CD4-positive, alpha-beta T cell (primary cell): ENCODE measurements around the gene ISYNA1. TPM values are rescaled to one million over a fixed set of nuclear protein-coding genes. Genes with fewer than 3 reads are reported as not detected.

Experiments used
- ATAC-seq: fragments of 200-7000 bp; cut with Tn5 transposase; one replicate; pipeline ENCODE4 v1.10.0; 2022; ENCODE audit warnings: mild to moderate bottlenecking; ENCODE audit not compliant: poor library complexity
- CTCF ChIA-PET: fragments of 350-600 bp; sonication (Branson Sonifier 250); formaldehyde crosslinking; loops from one replicate; lab custom pipeline; 2021; ENCODE audit warnings: antibody characterized with exemption, inconsistent platforms; lab: Charles Lee
- POLR2A ChIA-PET: fragments of 350-600 bp; sonication (Branson Sonifier 250); formaldehyde crosslinking; loops from one replicate; lab custom pipeline; 2021; ENCODE audit warnings: antibody characterized with exemption, inconsistent platforms; lab: Charles Lee
- DNase-seq, 14 experiments: peaks; one replicate each; pipeline ENCODE4 v3.0.0-alpha.2; 2013 to 2020; ENCODE audit warnings: mixed read lengths in 2 of 14
- H3K27ac ChIP-seq, 2 donors: one replicate each; pipeline versions ENCODE4 v1.5.1 to v1.7.0; 2013; ENCODE audit warnings: low read length in 2 of 2, low read depth in 1 of 2, mild to moderate bottlenecking in 1 of 2
- H3K27me3 ChIP-seq, 2 experiments: 1 replicate in 1 of 2; 2 replicates in 1 of 2; pipeline versions ENCODE4 v1.6.1 to v1.7.0; 2013; ENCODE audit warnings: low read length in 2 of 2, control low read depth in 1 of 2, mild to moderate bottlenecking in 1 of 2, moderate library complexity in 1 of 2; ENCODE audit not compliant: insufficient read depth in 2 of 2, control insufficient read depth in 1 of 2
- H3K36me3 ChIP-seq: one replicate; pipeline ENCODE4 v1.6.1; 2013; ENCODE audit warnings: low read length, control low read depth; ENCODE audit not compliant: insufficient read depth
- H3K4me1 ChIP-seq: one replicate; pipeline ENCODE4 v1.6.1; 2013; ENCODE audit warnings: low read length, control low read depth; ENCODE audit not compliant: insufficient read depth
- H3K4me3 ChIP-seq: one replicate; pipeline ENCODE4 v1.5.1; 2013; ENCODE audit warnings: mild to moderate bottlenecking, low read length, moderate library complexity
- H3K9me3 ChIP-seq, 2 experiments: 1 replicate in 1 of 2; 2 replicates in 1 of 2; pipeline versions ENCODE4 v1.6.1 to v1.7.0; 2013; ENCODE audit warnings: low read length in 2 of 2, mild to moderate bottlenecking in 2 of 2, control low read depth in 1 of 2, moderate library complexity in 1 of 2; ENCODE audit not compliant: control insufficient read depth in 1 of 2, insufficient read depth in 1 of 2
- H3K27ac Mint-ChIP-seq: one replicate; pipeline ENCODE4 v1.8.0; 2020; ENCODE audit warnings: mixed read lengths
- H3K27me3 Mint-ChIP-seq: one replicate; pipeline ENCODE4 v1.8.0; 2021; ENCODE audit warnings: mixed read lengths
- H3K36me3 Mint-ChIP-seq: one replicate; pipeline ENCODE4 v1.8.0; 2021; ENCODE audit warnings: low read depth, mixed read lengths
- H3K4me1 Mint-ChIP-seq: one replicate; pipeline ENCODE4 v1.8.0; 2021; ENCODE audit warnings: low read depth, mixed read lengths
- H3K4me3 Mint-ChIP-seq: one replicate; pipeline ENCODE4 v1.8.0; 2020; ENCODE audit warnings: mild to moderate bottlenecking, mixed read lengths
- H3K9me3 Mint-ChIP-seq: one replicate; pipeline ENCODE4 v1.8.0; 2020; ENCODE audit warnings: mixed read lengths
- intact Hi-C, 2 experiments: fragments of 100-400 bp; cut with DNase I in 1 of 2; cut with micrococcal nuclease in 1 of 2; formaldehyde crosslinking; loops; one replicate each; pipeline versions ENCODE4 v1.15.1 to v1.9.0; 2023 to 2025; cut with DNase I, micrococcal nuclease
- total RNA-seq, 174 experiments: library from RNA in 2 of 174; stranded (reverse) in 2 of 174; gene quantifications; one replicate each; pipeline ENCODE4 v1.2.3 and lab custom pipeline; 2021 to 2026
- TF ChIP-seq, protein P1 (sequence below): fragments of 200-600 bp; IDR thresholded peaks from one replicate; pipeline ENCODE4 v1.8.0; 2022; ENCODE audit warnings: antibody characterized with exemption, mild to moderate bottlenecking

Gene ISYNA1
- total RNA-seq, 2 experiments from 2014 or later, result 34.1 to 41.3 TPM

DNA sequence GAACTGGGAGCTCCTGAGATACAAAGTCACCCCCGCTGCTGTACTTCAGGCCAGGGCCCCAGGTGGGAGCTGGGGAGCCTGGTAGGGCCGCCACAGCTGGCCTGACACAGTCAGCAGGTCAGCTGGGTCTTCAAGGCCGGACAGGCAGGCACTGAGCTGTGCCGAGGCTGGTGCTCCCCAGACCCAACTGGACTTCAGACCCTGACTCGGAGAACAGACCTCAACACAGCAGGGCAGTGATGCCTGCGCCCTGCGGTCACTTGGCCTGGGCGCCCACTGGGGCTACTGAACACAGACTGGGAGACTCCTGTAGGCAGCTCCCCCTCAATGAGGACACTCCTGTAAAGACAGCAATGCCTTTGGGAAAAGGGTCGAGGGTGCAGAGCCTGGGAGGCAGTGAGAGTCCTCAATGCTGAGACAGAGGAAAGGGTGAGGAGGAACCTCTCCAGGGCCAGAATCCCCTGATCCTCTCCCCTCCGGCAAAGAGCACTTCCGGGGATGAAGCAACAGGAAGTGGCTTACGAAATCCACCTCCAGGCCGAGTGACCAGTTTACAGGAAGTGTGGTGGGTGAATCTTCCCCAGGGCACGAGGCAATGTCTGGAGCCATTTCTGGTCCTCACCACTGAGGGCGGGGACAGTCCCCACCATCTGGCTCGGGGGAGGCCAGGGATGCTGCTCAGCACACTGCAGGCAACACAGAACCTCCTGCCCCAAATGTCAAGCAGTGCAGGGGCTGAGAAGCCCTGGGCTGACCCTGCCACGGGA lies 40.8 kb upstream of the ISYNA1 start:
- POLR2A ChIA-PET, result no interaction called here
- ATAC-seq (peak; percentile 45), DNase-seq (peak in 9 of 14 experiments; percentile 15 to 87 (median 41))
- Mint-ChIP-seq H3K4me3 (peak overlapping the region; percentile 34), H3K9me3 (no peaks in the 10 kb centered on the region), H3K27ac (peak overlapping the region; percentile 77), H3K27me3 (no peaks in the 10 kb centered on the region), H3K36me3 (no peaks in the 10 kb centered on the region), H3K4me1 (peaks cover 69% of the 10 kb centered on the region)
- H3K4me3 ChIP-seq, result no peak overlapping the region
- TF ChIP-seq, protein P1, sequence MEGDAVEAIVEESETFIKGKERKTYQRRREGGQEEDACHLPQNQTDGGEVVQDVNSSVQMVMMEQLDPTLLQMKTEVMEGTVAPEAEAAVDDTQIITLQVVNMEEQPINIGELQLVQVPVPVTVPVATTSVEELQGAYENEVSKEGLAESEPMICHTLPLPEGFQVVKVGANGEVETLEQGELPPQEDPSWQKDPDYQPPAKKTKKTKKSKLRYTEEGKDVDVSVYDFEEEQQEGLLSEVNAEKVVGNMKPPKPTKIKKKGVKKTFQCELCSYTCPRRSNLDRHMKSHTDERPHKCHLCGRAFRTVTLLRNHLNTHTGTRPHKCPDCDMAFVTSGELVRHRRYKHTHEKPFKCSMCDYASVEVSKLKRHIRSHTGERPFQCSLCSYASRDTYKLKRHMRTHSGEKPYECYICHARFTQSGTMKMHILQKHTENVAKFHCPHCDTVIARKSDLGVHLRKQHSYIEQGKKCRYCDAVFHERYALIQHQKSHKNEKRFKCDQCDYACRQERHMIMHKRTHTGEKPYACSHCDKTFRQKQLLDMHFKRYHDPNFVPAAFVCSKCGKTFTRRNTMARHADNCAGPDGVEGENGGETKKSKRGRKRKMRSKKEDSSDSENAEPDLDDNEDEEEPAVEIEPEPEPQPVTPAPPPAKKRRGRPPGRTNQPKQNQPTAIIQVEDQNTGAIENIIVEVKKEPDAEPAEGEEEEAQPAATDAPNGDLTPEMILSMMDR, result no peak
- H3K36me3 ChIP-seq, result peaks cover 9% of the 10 kb centered on the region
- CTCF ChIA-PET, result no interaction called here
- no peaks in the 10 kb centered on the region for H3K27me3 ChIP-seq
- H3K9me3 ChIP-seq, result no peaks in the 10 kb centered on the region
- intact Hi-C loops, result no loop called here
- peak overlapping the region; percentile 57 to 72 for H3K27ac ChIP-seq
- peaks cover 91% of the 10 kb centered on the region for H3K4me1 ChIP-seq

DNA sequence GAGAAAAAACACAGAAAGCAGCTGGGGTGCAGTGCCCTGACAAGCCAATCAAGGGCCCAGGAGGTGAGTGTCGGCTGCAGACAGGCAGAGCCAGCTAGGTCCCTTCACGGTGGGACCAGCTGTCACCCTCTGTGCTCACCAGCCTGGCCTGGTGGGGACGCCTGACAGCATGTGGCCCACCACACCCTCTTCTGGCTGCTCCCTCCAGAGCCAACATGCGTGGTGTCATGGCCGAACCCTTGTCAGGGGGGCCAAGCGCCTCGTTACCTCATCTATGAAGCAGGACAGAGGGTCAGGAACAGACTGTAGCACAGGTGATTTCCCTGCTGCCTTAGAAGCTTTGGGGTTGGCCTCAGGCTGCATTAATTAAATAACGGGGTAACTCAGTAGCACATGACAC lies 40.0 kb upstream of the ISYNA1 start:
- CTCF ChIA-PET, result no interaction called here
- POLR2A ChIA-PET, result no interaction called here
- no peak overlapping the region for H3K4me3 ChIP-seq

DNA sequence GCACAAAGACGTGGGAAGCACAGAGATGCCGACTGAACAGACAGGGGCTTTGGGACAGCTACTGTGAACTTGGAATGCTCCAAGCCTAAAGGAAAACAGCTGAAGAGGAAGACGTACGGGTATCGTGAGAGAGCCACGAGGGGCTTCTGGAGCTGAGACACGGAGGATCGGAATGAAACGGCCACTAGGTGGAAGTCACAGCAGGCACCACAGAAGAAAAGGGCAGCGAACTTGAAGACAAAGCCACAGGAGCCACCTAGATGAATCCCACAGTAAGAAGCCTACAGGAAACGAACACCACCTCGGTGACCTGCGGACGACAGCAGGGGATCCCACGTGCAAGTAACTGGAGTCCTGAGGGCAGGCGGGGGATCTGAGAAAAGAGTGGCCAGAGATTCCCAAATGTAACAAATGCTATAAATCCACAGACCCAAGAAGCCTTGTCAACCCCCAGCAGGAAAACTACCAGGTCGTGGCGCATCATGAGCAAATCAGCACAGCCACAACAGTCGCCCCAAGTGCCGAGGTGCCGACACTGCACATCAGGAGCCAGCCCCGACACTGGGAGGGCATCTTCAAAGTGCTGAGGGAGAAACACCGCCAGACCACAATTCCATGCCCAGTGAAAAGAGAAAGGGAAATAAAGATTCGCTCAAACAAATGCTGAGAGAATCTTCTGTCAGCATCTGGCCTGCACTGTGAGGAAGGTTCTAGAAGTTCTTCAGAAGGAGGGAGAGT lies 39.3 kb upstream of the ISYNA1 start:
- peaks cover 66% of the 10 kb centered on the region for H3K4me1 Mint-ChIP-seq
- ATAC-seq, result no peak
- H3K4me3 Mint-ChIP-seq, result peak overlapping the region; percentile 57
- H3K36me3 ChIP-seq, result peaks cover 20% of the 10 kb centered on the region
- H3K36me3 Mint-ChIP-seq, result peaks cover 1% of the 10 kb centered on the region
- H3K9me3 ChIP-seq, result no peaks in the 10 kb centered on the region
- intact Hi-C loops, result no loop called here
- H3K27ac ChIP-seq, result peak overlapping the region in 1 of 2 donors; percentile 41
- H3K4me3 ChIP-seq, result no peak overlapping the region
- ChIA-PET POLR2A (no interaction called here), CTCF (interaction anchor here (1.3 kb wide), 1 partner anchor 19 kb away, joined by 3 read pairs; no protein-coding TSS in a partner anchor)
- H3K9me3 Mint-ChIP-seq, result no peaks in the 10 kb centered on the region
- H3K27ac Mint-ChIP-seq, result peak overlapping the region; percentile 70
- no peaks in the 10 kb centered on the region for H3K27me3 Mint-ChIP-seq
- TF ChIP-seq, protein P1, result no peak
- DNase-seq, result peak in 4 of 14 experiments; percentile 14 to 68 (median 44)
- no peaks in the 10 kb centered on the region for H3K27me3 ChIP-seq
- H3K4me1 ChIP-seq, result peaks cover 88% of the 10 kb centered on the region

More for the DNA sequence above, 40.0 kb upstream of the ISYNA1 start:
- intact Hi-C loops, result no loop called here
- peaks cover 69% of the 10 kb centered on the region for H3K4me1 Mint-ChIP-seq
- no peak overlapping the region for H3K4me3 Mint-ChIP-seq
- H3K27me3 Mint-ChIP-seq, result no peaks in the 10 kb centered on the region
- no peaks in the 10 kb centered on the region for H3K27me3 ChIP-seq
- H3K9me3 Mint-ChIP-seq, result no peaks in the 10 kb centered on the region
- TF ChIP-seq, protein P1, result no peak
- no peak for ATAC-seq
- peak overlapping the region; percentile 70 for H3K27ac Mint-ChIP-seq
- peak overlapping the region; percentile 57 to 72 for H3K27ac ChIP-seq
- no peaks in the 10 kb centered on the region for H3K36me3 Mint-ChIP-seq
- DNase-seq, result no peak
- peaks cover 91% of the 10 kb centered on the region for H3K4me1 ChIP-seq
- H3K36me3 ChIP-seq, result peaks cover 13% of the 10 kb centered on the region
- H3K9me3 ChIP-seq, result no peaks in the 10 kb centered on the region
